ENCODE results near the gene SEC31A.

The SEC31A gene

DNA sequence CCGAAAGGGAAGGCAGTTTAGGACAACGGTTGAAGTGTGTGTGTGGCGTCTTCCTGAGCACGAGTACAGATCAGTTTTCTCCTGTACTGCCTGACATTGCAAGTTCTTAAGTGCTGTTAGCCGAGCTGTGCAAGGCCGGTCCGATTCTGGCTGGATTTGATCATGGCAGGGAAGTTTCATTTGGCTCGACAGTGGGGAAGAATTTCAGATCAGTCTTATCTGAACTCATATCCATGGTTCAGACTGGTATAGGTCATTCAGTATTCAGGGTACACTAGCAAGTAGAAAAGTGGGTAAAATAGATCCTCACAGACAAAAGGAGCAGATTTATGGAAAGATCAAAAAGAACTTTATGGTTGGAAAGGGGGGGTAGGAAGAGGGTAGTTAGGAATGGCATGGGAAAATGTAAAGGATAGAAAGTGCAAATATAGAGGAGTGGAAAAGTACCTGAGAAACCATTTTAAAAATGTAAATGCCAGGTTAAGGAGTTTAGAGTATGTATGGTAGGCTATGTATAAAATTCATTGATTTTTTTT, 10.3 kb upstream of the SEC31A start:
- TF ChIP-seq, protein P1, sequence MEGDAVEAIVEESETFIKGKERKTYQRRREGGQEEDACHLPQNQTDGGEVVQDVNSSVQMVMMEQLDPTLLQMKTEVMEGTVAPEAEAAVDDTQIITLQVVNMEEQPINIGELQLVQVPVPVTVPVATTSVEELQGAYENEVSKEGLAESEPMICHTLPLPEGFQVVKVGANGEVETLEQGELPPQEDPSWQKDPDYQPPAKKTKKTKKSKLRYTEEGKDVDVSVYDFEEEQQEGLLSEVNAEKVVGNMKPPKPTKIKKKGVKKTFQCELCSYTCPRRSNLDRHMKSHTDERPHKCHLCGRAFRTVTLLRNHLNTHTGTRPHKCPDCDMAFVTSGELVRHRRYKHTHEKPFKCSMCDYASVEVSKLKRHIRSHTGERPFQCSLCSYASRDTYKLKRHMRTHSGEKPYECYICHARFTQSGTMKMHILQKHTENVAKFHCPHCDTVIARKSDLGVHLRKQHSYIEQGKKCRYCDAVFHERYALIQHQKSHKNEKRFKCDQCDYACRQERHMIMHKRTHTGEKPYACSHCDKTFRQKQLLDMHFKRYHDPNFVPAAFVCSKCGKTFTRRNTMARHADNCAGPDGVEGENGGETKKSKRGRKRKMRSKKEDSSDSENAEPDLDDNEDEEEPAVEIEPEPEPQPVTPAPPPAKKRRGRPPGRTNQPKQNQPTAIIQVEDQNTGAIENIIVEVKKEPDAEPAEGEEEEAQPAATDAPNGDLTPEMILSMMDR (IDR thresholded peaks at IDR 0.05; ENCODE audit: borderline replicate concordance, insufficient read depth, low read depth, low read length) = no peak
- peak overlapping the region; percentile 76 for H3K4me3 ChIP-seq (ENCODE audit: low read depth, low read length)

DNA sequence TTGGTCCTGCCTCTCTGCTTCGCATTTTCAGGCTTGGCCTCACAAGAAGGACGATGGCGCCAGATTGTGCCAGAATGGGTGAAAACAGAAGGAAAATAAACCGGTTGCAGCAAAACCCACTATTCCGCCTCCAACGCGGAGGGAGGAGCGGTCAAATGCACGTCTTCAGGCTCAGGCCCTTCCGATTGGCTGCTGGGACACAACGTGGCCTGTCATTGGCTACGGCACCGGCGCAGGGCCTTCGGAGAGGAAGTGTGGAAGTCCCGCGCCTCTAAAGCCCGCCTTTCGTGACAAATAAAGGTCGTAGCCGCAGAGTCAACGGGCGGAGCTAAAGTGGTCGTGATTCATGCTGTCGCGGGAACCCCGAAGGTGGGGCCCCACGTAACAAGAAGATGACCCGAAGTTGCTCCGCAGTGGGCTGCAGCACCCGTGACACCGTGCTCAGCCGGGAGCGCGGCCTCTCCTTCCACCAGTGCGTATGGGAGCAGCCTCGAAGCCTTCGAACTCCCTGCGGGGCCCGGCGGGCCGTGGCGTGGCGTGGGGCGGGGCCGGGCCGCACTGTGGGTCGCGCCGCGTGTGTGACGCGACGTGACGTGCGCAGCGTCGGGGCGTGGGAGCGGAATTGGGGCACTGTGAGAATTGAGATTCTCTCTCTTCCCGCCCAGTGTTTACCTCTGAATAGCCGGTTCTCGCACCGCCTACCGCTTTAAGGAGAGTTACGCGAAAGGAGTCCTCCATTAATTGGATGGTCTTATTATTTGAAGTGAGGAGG, 9.6 kb upstream of the SEC31A start, which contains the start of gene THAP9:
Gene THAP9 (plus strand): TSS at position 325 of the 772 bp plus-strand sequence. CDS start 68 bp downstream, at position 393.
- TF ChIP-seq, protein P1 (IDR thresholded peaks at IDR 0.05; ENCODE audit: borderline replicate concordance, insufficient read depth, low read depth, low read length) = no peak
- H3K4me3 ChIP-seq (ENCODE audit: low read depth, low read length) = peak within 1 kb of the TSS; percentile 76

GRCh38 chr4:82900066-82900410, 9.1 kb upstream of the SEC31A start:
- peak overlapping the region; percentile 76 for H3K4me3 ChIP-seq (ENCODE audit: low read depth, low read length)
- TF ChIP-seq, protein P1 (IDR thresholded peaks at IDR 0.05; ENCODE audit: borderline replicate concordance, insufficient read depth, low read depth, low read length) = no peak

DNA sequence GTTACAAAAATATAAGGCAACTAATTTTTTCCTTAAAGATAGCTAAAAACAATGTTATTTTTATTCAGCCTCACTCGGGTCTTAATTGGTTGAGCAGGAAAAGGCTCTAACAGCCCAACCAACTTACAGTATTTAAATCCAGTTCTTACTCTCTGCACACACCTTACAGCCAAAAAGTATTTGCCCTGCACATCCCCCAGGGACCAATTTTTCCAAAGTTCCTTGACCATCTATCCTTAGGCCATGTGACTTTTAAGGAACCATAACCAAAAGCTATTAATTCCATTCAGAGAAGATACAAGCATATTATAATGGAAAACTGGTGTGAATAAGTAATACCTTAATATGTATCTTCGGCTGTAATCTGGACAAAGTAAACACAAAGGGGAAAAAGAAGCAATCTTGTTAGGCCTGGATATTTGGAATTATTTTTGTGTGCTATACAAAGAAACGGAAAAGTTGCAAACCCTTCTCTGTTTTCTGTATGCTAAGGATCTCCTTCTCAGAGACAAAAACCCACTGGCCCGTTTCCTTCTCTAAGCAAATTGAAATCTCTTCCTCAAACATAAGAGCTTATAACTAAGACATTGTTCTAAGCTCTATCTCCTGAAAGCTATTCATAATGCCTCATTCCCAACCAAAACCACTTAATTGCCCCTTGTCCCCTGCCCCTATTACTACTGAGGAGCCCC, 8.6 kb upstream of the SEC31A start:
- TF ChIP-seq, protein P1 (IDR thresholded peaks at IDR 0.05; ENCODE audit: borderline replicate concordance, insufficient read depth, low read depth, low read length) = no peak
- peak overlapping the region; percentile 76 for H3K4me3 ChIP-seq (ENCODE audit: low read depth, low read length)

- TF ChIP-seq, protein P1 (IDR thresholded peaks at IDR 0.05; ENCODE audit: borderline replicate concordance, insufficient read depth, low read depth, low read length) = no peak
- H3K4me3 ChIP-seq (ENCODE audit: low read depth, low read length) = peak overlapping the region; percentile 76
Observed at GRCh38 chr4:82898322-82899243, 7.6 kb upstream of the SEC31A start.

- TF ChIP-seq, protein P1 (IDR thresholded peaks at IDR 0.05; ENCODE audit: borderline replicate concordance, insufficient read depth, low read depth, low read length) = no peak
- H3K4me3 ChIP-seq (ENCODE audit: low read depth, low read length) = no peak overlapping the region
Observed at GRCh38 chr4:82896755-82897154, 5.8 kb upstream of the SEC31A start.

All from GM12875 (cell line).